ENCODE measurements around the gene SUN3.

GRCh38 chr7:48077423-48077822, 48.5 kb upstream of the SUN3 start:
- TF ChIP-seq, protein P1, sequence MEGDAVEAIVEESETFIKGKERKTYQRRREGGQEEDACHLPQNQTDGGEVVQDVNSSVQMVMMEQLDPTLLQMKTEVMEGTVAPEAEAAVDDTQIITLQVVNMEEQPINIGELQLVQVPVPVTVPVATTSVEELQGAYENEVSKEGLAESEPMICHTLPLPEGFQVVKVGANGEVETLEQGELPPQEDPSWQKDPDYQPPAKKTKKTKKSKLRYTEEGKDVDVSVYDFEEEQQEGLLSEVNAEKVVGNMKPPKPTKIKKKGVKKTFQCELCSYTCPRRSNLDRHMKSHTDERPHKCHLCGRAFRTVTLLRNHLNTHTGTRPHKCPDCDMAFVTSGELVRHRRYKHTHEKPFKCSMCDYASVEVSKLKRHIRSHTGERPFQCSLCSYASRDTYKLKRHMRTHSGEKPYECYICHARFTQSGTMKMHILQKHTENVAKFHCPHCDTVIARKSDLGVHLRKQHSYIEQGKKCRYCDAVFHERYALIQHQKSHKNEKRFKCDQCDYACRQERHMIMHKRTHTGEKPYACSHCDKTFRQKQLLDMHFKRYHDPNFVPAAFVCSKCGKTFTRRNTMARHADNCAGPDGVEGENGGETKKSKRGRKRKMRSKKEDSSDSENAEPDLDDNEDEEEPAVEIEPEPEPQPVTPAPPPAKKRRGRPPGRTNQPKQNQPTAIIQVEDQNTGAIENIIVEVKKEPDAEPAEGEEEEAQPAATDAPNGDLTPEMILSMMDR (IDR thresholded peaks at IDR 0.05; ENCODE audit: low read depth, low read length) = no peak
- TF ChIP-seq MAX (IDR thresholded peaks at IDR 0.05; ENCODE audit: low read depth, low read length) (no peak), MYC (IDR thresholded peaks at IDR 0.05; ENCODE audit: low read depth, low read length) (no peak)

All from NB4 (cell line).